G401 (cell line): ENCODE measurements around the gene POLR2H. TPM values are rescaled to one million over a fixed set of nuclear protein-coding genes. Genes with fewer than 3 reads are reported as not detected.
A peak's percentile ranks its signal among the peaks of the same experiment; 100 is the strongest.

Experiments
- DNase-seq: peaks from one replicate; pipeline ENCODE4 v3.0.0-alpha.2; 2015; ENCODE audit warnings: low spot score
- in situ Hi-C: cut with HindIII; loops from 2 replicates; pipeline ENCODE4 v1.10.0; 2016; ENCODE audit warnings: low sequenced_read_pairs, mixed read lengths
- total RNA-seq: library from RNA; depleted of rRNA; stranded (reverse); fragments of >200 nt; shearing (Covaris generic); gene quantifications from 2 replicates; pipeline ENCODE4 v1.2.3, GENCODE V29; 2014

POLR2H gene
- total RNA-seq, 1 experiment from 2014 or later: 136 TPM

DNA sequence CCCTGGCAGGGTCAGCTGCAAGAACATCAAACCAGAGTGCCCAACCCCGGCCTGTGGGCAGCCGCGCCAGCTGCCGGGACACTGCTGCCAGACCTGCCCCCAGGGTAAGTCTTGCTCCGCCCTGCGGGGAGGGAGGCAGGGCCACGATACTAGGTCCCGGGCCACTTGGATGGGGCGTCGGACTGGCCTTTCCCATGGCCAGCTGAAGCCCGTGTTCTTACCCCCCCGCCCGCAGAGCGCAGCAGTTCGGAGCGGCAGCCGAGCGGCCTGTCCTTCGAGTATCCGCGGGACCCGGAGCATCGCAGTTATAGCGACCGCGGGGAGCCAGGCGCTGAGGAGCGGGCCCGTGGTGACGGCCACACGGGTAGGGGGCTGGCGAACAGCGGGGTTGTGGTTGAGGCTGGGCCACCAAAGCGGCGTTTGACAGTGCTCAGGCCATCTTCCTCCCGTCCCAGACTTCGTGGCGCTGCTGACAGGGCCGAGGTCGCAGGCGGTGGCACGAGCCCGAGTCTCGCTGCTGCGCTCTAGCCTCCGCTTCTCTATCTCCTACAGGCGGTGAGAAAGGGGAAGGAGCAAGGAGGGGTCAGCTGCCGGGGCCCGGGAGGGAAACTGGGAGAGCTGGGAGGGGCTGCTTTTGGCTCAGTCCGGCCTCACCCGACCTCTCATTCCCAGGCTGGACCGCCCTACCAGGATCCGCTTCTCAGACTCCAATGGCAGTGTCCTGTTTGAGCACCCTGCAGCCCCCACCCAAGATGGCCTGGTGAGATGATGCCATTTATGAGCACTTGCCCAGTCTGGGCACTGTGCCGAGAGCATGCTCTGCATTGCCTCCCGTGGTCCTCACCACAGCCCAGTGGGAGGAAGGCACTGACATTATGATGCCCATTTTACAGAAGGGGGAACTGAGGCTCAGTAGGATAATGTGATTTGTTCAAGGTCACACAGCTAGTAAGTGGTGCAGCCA, 20.0 kb downstream of the POLR2H start:
- peak; percentile 50 for DNase-seq
- in situ Hi-C loops: no loop called here

GRCh38 chr3:184382326-184383032, 21.0 kb downstream of the POLR2H start:
- in situ Hi-C loops: no loop called here
- DNase-seq: no peak

GRCh38 chr3:184383033-184383740, 21.7 kb downstream of the POLR2H start:
- in situ Hi-C loops: no loop called here
- DNase-seq: peak; percentile 69

GRCh38 chr3:184384342-184384741, 22.8 kb downstream of the POLR2H start:
- DNase-seq: no peak
- in situ Hi-C loops: no loop called here

DNA sequence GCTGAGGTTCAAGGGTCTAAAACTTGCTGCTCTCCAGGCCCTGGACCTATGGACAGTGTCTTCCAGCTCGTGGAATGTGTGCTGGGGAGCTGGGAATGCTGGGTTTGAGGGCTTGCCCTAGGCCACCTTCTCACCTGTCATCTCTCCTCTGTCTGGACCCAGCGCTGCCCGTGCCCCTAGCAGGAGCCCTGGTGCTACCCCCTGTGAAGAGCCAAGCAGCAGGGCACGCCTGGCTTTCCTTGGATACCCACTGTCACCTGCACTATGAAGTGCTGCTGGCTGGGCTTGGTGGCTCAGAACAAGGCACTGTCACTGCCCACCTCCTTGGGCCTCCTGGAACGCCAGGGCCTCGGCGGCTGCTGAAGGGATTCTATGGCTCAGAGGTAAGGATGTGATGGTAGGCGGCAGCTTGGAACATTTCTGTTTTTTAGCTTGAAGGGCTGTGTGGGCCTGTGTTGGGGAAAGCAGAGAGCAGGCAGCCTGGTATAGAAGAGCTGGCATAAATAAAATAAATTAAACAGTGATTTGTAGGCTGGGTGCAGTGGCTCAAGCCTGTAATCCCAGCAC, 23.4 kb downstream of the POLR2H start:
- no peak for DNase-seq
- in situ Hi-C loops: no loop called here

GRCh38 chr3:184386047-184386806, 24.7 kb downstream of the POLR2H start:
- no peak for DNase-seq
- in situ Hi-C loops: no loop called here

- in situ Hi-C loops: no loop called here
- DNase-seq: no peak
Observed at GRCh38 chr3:184387174-184387714, 25.7 kb downstream of the POLR2H start.

DNA sequence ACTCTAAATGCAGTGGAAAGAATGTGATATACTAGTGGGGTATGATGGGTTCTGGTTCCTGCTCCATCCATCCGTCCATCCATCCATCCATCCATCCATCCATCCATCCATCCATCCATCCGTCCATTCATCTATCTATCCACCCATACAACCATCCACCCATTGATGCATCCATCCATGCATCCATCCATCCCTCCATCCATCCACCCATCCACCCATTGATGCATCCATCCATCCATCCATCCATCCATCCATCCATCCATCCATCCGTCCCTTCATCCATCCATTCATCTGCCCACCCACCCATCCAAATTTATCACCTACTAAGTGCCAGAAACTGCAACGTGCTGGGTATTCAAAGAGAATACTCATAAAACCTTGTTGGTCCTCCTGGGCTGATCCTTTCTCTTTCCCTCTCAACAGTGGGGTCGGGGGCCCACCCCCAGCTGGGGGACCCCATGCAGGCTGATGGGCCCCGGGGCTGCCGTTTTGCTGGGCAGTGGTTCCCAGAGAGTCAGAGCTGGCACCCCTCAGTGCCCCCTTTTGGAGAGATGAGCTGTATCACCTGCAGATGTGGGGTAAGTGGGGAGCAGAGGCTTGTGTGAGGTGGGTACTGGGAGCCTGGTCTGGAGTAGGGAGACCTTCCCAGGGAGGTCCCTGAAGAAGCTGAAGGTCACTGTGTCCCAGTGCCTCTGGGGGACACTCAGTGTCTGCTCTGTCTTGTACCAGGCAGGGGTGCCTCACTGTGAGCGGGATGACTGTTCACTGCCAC, 26.8 kb downstream of the POLR2H start:
- no peak for DNase-seq

DNA sequence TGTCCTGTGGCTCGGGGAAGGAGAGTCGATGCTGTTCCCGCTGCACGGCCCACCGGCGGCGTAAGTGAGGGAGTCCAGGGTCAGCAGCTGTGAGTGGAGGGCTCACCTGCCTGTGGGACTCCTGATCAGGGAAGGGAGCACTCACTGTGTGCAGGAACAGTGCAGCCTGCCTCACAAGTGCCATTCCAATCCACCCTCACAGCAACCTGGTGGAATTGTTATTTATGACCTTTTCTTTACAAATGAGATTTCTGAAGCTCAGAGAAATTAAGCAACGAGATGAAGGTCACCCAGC, 27.4 kb downstream of the POLR2H start:
- in situ Hi-C loops: no loop called here
- no peak for DNase-seq

More for the DNA sequence above, 26.8 kb downstream of the POLR2H start:
- in situ Hi-C loops: no loop called here

GRCh38 chr3:184389384-184389783, 27.9 kb downstream of the POLR2H start:
- in situ Hi-C loops: no loop called here
- DNase-seq: no peak

DNA sequence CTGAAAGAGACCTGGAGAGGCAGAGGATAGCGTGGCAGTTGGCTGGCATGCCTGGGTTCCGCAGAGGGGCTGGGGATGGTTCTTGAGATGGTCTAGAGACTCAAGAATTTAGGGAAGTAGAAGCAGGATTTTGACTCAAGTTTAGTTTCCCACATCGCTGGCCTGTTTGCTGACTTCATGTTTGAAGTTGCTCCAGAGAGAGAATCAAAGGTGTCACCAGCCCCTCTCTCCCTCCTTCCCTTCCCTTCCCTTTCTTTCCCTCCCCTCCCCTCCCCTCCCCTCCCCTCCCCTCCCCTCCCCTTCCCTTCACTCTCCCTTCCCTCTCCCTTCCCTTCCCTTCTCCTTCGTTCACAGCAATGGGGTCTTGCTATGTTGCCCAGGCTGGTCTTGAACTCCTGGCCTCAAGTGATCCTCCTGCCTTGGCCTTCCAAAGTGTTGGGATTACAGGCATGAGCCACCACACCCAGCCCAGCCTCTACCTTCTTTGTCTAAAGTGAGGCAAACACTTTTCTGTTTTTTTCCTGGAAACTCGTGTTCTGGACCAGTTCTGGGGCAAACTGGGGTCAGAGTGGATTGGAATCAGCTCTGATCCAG, 28.5 kb downstream of the POLR2H start:
- in situ Hi-C loops: no loop called here
- no peak for DNase-seq

- in situ Hi-C loops: no loop called here
- DNase-seq: no peak
Observed at GRCh38 chr3:184391266-184391665, 29.8 kb downstream of the POLR2H start.

DNA sequence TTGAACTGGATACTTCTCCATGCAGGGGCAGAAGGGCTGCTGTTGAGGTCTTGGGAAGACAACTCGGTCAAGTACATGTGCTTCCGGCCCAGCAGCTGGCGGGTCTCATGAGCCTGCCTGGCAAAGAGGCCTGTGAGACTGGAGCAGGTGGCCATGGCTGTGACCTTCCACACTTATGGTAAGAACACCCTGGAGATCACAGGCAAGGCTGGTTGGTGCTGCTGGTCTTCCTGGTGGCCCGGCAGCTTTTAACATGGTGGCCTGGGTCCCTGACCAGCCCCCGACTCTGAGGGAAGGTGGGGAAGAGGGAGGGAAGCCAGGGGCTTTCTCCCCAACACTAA, 33.8 kb downstream of the POLR2H start:
- in situ Hi-C loops: no loop called here
- no peak for DNase-seq

DNA sequence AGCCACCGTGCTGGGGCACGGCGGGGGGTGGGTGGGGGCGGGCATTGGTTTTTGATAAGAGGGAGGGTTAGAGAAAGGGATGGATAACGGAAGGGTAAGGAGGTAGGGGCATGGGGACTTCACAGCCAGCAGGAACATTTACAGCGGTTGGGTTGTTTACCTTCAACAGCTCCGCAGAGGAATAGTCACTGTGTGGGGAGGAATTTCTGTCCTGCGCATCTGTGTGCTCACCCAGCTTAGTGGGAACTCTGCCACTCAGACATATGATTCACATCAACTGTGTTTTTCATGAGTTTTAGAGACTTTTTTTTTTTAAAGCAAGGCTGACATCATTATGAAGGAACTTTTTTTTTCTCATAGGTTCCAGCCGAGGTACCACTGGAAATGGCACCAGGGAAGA, 37.9 kb downstream of the POLR2H start:
- no peak for DNase-seq
- in situ Hi-C loops: no loop called here

DNA sequence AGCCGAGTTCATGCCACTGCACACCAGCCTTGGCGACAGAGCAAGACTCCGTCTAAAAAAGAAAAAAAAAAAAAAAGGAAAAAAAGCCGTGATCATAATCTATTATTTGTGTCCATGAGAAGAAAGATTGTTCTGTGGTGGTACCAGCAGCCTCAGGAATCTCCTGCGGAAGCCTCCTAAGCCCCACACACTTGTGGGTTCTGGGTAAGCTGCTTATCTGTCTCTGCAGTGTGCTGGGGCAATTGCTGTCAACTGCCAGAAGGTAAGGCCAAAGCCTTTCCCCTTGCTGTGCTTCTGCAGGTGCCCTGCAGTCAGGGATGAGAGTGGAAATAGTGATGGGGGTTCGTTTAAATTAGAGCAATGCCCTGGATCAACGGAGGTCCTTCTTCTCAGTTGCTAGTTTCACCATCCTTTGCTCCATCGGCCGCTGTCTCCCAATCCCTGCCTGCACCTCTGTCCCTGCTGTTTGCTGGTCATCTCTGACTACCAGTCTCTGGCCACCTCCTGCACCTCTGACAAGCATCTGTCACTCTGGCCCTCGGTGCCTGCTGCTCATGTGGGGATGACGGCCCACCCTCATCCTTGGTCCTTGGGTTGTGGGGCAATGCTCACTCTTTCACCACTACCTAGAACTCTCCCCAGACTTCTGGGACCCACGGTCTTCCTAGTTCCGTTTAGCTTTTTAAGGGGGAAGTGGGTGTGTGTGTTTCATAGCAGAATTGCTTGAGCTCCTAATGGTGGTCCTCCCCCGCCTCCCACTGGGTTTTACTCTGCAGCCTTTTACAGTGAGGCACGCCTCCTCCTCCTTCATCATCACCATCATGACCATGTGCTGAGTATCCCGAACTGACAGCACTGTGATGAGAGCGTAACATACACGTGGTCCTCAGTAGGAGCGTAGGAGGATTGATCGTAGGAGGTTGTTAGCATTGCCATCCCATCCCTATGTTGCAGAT, 43.8 kb downstream of the POLR2H start:
- DNase-seq: no peak
- in situ Hi-C loops: no loop called here

GRCh38 chr3:184409331-184409926, 47.9 kb downstream of the POLR2H start:
- no peak for DNase-seq
- in situ Hi-C loops: no loop called here
